HG02759 (cell line): Measurements from ENCODE around the gene OR10A3.
"Not testable (repeated sequence)": the region's sequence is repeated elsewhere in the genome, so short reads cannot be mapped to it uniquely, and the experiment has no call there.

Experiments
- ATAC-seq: cut with Tn5 transposase; IDR thresholded peaks from one replicate; pipeline ENCODE4 v1.9.1; 2021; ENCODE audit warnings: mild to moderate bottlenecking, moderate library complexity; ENCODE audit not compliant: unreplicated experiment

Gene OR10A3, protein sequence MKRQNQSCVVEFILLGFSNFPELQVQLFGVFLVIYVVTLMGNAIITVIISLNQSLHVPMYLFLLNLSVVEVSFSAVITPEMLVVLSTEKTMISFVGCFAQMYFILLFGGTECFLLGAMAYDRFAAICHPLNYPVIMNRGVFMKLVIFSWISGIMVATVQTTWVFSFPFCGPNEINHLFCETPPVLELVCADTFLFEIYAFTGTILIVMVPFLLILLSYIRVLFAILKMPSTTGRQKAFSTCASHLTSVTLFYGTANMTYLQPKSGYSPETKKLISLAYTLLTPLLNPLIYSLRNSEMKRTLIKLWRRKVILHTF

DNA sequence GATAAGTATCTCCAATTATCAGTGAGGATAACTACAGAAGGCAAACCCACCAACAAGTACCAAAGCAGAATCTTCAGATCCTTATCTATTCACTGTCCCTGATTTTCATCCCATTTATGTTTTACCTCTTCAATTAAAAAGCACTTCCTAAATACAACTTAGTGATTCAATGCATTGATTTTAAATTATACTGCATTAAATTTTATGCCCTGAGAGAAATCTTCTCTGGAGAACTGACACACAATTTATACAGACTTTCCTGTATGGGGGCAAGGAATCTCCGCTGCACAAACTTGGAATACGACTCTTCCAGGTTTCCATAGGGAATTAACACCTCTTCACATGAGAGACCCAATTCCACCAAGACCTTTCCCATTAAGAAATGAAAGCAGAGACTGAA, at the start of gene OR10A3:
Gene OR10A3, minus strand, starts transcription at position 101 of the 400 bp plus-strand sequence. CDS start 2,188 bp downstream, outside the sequence.
- no peak for ATAC-seq

DNA sequence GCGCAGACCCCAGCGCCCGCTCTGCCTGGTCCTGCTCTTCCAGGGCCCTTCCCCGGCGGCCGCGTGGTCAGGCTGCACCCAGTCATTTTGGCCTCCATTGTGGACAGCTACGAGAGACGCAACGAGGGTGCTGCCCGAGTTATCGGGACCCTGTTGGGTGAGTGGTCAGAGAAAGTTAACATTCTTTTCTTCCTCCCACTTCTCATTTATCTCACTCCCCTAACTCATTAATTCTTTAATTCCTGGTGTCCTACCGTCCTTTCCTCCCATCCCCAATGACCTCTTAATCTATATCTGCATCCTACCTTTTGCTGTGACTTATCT, 46.0 kb upstream of the OR10A3 start:
- not testable (repeated sequence) for ATAC-seq

DNA sequence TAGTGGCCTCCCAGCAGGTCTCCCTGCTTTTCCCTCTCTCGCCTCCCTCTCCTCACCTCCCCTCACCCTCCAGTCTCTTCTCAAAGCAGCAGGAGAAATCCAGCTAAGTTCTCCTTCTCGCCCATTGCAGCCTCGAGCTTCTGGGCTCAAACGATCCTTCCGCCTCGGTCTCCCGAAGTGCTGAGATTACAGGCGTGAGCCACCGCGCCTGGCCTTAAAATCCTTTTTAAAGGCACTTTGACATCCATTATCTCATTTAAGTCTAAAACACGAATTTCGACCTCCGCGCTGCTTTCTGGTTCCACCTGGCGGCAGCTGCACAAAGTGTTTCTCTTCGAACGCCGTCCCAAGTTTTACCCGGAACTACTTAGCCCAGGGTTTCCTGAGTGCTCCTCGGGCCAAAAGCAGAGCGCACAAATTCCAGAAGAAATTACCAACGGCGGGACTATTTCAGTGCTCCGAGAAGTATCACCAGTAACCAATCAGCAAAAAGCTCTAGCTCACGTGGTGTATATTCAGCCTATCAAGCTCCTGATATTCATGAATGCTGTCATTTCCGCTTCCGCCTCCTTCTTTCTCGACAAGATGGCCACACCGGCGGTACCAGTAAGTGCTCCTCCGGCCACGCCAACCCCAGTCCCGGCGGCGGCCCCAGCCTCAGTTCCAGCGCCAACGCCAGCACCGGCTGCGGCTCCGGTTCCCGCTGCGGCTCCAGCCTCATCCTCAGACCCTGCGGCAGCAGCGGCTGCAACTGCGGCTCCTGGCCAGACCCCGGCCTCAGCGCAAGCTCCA, 45.5 kb upstream of the OR10A3 start, which contains the start of gene EIF3F:
Gene EIF3F, plus strand, starts transcription at position 570 of the 792 bp plus-strand sequence. Its CDS starts 16 bp downstream, at position 586.
- ATAC-seq, result peak; percentile 90

DNA sequence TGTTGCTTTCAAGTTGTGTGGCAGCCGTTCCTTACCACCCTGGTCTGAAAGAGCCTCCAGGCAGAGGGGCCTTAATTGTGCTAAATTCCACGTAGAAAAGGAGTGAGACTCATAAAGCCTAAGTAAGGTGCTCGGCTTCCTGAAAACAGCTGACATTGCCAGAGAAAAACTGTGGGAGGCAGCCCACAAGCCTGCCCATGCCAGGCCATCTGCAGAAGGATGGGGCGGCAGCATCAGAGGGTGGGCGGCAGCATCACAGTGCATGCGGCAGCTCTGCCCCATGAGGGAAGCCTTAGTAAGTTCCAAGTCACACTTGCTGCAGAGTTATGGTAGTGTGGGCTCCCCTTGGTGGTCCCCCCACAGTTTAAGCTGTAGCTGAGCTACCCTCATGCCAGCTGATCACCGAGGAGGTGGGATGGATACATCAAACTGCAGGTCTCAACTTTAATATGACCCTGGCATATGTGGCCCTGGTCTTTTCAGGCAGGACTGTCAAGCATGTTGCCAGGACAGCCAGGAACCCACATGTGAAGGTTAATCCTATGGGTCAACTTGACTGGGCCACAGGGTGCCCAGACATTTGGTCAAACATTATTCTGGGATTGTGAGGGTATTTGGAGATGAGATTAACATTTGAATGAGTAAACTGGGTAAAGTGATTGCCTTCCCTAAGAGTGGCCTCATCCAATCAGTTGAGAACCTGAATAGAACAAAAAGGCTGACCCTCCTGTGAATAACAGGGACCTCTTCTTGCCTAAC, 42.5 kb upstream of the OR10A3 start:
- no peak for ATAC-seq

DNA sequence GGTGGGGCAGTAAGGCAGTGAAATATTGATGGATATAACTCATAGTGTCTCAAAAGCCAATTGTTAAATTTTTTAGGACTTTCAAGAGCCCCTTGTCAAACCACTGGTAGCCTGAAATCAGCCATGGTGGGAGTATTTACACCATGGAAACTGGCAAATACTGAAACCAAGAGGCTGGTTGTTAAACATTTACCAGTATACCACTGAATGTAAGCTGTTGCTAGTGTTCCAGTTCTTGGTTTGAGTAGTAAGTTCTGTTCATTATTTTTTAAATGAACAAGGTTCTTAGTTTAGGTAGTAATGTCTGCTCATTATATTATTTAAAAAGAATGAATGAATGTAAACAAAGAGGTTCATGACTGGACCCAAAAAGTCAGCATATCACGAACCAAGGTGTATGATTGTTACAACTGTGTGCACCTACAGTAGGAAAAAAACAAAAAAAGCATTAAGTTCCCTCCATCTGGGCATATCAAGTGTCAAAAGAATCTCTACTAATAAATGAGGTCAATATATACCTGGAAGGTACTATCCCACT, 41.1 kb upstream of the OR10A3 start:
- peak; percentile 46 for ATAC-seq

DNA sequence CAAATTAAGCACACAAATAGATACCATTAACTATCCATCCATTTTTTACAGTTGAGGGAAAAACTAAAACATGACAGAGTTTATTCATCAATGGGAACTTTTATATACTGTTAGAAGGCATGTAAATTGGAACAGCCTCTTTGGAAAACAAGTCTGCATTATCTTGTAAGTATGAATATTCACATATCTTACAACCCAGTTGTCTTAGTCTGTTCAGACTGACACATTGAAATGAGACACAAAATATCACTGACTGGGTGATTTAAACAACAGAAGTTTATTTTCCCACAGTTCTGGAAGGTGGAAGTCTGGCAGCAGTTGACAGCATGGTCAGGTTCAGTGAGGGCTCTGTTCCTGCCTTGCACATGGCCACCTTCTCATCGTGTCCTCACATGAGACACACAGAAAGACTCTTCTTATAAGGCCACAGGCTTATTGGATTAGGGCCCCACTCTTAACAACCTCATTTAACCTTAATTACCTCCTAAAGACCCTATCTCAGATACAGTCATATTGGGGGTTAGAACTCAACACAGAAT, 40.2 kb upstream of the OR10A3 start:
- no peak for ATAC-seq

DNA sequence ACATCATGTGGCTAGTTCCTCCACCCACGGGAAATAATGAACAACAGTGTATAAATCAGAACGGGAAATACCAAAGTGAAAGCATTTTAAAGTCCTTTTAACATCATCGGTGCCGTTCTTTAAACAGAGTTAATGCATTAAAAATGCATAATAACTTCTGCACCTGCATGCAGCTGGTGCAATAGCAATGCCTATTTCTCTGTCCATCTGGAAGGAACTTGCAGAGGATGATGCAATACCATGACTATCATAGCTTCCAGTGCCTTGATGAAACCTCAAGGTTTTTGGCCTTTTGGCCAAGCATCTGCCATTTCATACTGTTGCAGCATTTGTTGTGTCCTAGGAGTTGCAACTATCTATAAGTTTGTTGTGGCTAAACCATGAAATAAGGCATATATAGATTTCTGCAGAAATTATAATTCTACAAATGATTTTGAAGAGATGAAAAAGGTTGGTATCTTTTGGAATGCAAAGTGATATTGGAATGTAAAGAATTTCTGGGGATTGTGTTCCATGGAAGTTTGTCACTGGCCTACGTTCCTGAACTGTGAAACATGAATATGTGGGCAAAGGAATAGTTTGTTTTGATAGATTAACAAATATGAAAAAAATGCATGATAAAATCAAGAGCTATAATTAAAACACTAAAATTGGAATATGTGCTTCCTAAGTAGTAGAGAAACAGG, 35.9 kb upstream of the OR10A3 start:
- no peak for ATAC-seq

DNA sequence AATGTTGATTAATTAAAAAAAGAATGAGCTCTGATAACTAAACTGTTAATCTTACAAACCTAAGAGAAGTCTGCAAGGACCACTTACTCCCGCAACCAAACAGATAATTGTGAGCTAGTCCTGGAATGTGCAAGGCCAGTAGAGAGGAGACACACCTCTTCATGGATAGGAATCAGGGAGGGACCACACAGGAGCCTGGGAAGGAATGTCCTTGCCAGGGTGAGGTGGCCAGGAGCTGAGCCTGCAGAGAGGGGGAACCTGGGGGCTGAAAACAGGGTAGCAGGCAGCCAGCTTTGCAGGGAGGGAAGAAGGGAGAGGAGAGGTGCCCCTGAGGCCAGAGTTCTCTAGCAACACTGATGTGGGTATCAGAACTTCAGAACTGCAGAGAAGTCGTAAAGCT, 33.2 kb upstream of the OR10A3 start:
- ATAC-seq, result no peak

DNA sequence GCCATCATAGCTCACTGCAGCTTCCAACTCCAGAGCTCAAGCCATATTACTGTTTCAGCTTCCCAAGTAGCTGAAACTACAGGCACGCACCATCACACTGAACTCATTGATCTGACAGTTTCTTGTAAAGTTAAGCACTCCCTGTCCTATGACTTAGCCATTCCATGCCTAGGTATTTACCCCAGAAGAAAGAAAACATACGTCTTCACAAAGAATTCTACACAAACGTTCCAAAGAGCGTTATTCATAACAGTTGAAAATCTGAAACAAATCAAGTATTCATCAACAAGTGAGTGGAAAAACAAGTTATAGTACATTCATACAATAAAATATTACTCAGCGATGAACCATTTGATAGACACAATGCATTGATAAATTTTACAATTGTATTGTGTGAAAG, 31.5 kb upstream of the OR10A3 start:
- ATAC-seq, result no peak

DNA sequence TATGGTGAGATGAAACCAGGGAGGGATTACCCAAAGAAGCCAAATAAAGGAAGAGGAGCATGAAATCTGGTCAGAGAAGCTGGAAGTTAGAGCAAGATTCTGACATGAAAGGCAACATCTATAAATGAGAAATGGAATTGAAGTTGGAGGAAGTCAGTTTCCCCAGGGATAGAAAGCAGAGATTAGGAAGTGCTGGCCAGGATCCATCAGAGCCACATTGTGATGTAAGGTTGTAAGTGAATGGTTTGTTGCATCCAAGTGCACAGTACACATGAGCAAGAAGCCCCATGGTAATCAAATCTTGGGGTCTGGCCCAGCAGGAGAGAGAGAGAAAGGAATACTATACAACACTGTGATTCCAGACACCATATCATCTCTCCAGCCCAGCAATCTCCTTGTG, 30.3 kb upstream of the OR10A3 start:
- ATAC-seq, result no peak

DNA sequence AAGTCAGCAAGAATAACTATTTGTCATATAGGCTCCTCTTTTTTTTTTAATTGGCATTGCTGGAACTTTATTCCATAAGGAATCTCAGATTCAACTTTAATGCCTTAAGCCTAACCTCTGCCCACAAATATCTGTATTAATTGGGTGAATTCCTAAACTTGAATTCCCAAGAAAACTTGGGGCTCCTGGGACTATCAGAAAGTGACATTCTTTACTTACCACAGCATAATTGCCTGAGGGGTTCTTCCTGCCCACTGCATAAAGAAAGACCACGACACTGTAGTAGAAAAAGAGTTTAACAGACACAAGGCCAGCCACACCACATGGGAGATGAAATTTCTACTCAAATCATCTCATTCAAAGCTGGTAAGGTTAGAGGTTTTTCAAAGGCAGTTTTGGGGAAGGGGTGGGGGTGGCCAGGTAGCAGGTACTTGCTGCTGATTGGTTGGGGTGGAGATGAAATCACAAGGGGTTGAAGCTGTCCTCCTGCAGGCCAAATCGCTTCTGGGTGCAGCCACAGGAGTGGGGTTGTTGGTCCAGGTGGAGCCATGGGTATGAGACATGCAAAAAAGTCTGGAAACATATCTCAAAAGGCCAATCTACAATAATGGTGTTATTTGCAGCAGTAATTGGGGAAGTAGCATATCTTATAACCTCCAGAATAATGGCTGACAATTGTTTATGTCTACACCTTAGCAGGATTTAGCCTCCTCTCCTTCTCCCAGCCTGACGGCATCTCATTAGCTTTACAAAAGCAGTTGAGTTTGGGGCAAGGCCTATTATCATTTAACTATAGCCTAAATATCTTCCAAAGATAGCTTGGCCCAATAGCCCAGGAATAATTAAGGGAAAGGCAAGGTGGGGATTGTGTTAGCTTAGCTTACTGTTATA, 28.5 kb upstream of the OR10A3 start:
- ATAC-seq, result no peak

DNA sequence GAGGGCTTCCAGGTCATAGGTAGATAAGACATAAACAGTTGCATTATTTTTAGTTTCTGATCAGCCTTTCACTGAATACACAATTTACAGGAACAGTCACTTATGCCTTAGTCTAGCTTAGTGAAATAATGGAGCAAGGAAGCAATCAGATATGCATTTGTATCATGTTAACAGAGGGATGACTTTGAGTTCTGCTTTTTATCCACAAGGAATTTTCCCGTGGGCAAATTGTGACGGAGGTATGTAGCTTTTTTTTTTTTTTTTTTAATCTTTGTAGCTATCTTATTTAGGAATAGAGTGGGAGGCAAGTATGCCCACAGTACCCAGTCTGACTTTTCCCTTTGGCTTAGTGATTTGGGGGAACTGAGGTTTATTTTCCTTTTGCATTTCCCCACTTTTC, 27.2 kb upstream of the OR10A3 start:
- ATAC-seq, result no peak

DNA sequence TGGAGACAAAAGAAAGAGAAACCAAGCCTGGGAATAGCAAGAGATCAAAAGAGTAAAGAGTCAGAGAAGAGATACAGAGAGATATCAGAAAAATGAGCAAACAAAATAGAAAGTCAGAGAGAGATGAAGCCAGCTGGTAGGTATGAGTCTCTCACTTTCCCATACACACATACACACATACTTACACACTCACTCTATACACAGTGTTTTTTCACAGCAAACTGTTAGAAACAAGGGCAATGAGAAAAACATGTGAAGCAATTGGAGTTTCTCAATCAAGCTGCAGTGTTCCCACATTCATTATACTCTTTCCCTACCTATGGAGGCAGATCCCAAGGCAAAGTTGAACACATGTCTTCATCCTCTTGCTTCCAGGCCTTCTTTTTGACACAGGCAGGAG, 26.3 kb upstream of the OR10A3 start:
- ATAC-seq, result no peak

DNA sequence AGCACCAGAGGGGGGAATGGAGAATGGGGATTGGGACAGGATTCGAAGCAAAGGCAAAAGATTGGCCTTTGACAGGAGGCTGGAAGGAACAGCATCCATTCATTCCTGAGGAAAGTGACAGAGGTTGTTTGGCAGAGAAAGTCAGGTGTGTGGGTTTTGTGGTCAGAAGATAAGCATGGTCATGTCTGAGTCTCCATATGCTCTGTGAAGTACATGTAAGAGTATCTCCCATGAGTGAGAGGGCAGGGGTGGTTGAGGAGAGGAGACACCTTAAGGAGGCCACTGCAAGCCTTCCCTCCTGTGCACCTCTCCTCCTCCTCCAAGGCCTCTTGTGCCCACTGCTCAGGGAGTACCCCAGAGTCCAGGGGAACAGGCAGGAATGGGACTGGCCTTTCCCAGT, 25.6 kb upstream of the OR10A3 start:
- no peak for ATAC-seq

DNA sequence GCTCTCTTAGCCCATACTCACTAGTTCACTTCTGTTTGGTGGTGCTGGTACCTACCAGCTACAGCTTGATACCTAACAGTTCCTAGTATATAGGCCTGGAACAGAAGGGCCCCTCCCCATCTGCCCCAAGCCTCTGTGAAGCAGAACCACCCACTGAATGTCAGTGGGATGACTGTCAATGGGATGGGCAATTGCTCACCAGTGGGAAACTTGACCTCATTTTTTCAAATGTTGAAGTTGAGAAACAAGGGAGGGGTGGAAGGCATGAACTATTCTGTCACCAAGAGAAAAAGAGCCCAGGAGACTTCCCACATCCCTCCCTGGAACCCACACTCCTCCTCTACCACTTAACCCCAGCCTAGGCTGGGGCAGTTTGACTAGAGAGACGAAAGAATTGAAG, 23.9 kb upstream of the OR10A3 start, which contains the start of gene NLRP10:
Gene NLRP10, minus strand, starts transcription at position 62 of the 400 bp plus-strand sequence. CDS start 1,952 bp downstream, outside the sequence.
- ATAC-seq, result no peak

DNA sequence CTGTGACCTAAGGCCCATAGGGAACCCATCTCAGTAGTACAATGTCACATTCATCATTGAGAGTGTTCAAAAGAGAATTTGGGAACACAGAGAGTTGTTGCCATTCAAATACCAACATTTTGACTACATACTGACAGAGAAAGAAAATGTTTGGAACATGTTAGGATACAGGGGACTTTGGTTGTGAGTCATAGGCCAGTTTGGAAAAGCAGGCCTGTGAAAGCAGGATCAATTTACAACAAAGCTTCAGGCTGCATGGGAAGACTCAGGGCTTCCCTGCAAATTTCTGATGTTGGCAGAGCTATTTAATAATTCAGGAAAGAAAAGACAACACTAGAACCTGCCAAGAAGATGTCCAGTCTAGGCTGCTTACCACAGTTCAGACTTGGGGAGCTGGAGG, 23.4 kb upstream of the OR10A3 start:
- no peak for ATAC-seq

DNA sequence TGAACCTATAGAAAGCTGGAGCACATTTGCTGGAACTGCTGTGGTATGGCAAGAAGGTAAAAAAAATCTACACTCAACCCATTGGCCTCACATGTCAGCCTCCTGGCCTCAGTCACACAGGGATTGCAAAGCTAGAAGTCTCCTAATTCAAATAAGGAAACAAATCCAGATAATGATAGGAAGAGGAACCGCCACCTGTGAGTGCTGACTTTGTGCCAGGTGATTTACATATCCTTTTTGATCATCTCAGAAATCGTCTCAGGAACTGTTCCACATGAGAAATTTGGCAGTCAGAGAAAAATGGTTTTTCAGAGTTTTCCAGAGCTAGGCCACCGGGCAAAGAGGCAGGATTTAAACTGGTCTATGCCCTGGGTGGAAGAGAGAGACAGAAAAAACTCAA, 22.8 kb upstream of the OR10A3 start:
- no peak for ATAC-seq

DNA sequence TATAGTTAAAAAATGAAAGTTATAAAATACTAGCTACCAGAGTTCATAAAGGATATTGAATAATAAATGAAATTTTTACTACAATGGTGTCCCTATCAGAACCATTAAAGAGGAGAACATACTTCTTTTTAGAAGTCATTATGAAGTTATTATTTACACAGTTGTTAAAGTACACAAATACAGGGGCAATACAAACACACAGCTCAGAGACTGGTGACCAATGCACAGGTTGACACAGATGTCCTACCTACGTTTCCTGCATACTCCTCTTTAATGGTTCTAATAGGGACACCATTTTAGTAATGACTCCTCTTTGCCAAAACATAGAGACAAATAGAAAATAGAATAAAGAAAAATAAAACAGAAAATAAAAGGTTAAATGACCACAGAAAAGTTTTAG, 13.7 kb upstream of the OR10A3 start:
- ATAC-seq, result no peak

DNA sequence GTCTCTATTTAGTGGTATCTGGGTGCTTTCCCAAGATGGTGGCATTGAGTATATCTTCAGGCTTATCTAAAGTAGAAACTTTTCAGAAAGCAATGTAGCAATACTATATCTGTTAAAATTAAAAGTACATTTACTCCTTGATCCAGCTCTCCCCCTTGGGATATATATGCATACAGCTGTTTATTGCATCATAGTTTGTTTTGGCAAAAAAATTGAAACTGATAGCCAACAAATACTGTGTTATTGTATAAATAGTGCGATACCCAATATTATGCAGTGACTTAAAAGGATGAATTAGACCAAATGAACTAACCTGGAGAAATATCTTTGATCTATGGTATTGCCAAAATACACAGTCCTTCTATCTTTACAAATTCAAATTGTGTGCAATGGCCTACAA, 8.4 kb upstream of the OR10A3 start:
- no peak for ATAC-seq
